ENCODE measurements around the gene SPRN.

SPRN gene

DNA sequence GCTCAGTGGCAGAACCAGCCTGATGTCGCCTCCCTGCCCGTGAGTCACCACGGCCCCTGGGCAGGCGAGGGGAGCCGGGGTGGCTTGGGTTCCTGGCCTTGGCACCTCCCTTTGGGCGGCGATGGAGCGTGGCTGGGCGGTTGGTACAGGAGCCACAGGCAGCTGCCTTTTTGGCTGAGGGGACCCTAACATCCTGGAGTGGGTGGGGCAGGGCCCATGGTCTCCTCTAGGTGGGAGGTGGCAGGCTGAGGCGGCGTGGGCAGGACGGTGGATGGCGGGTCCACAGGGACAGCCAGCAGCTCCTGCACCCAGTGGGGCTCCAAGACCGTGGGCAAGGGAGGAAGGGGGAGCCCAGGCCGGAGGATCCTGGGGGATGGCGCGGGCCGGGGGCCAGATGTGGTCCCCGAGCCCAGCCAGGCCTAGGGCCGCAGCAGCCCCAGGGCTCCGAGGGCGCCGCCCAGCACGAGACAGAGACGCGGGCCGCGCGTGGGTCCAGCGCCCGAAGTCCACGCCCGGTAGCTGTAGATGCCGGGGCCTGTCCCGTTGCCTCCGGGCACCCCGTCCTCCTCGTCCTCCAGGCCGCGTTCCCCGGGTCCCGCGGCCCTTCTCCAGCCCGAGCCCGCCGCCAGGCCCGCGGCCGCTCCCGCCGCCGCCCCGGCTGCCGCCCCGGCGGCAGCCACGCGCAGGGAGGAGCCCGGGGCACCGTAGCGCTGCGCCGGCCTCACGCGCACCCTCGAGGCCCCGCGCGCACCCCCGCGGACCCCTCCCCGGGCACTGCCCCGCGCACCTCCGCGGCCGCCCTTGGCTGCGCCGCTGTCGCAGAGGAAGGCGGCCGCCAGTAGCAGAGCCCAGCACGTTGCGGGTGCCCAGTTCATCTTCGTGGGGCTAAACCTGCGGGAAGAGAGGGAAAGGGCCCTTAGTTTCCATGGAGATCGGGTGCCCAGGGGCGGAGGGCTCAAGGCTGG lies 1.3 kb downstream of the SPRN start:
- H3K4me3 ChIP-seq (ENCODE audit: low read depth, low read length), result no peak overlapping the region
- TF ChIP-seq, protein P1, sequence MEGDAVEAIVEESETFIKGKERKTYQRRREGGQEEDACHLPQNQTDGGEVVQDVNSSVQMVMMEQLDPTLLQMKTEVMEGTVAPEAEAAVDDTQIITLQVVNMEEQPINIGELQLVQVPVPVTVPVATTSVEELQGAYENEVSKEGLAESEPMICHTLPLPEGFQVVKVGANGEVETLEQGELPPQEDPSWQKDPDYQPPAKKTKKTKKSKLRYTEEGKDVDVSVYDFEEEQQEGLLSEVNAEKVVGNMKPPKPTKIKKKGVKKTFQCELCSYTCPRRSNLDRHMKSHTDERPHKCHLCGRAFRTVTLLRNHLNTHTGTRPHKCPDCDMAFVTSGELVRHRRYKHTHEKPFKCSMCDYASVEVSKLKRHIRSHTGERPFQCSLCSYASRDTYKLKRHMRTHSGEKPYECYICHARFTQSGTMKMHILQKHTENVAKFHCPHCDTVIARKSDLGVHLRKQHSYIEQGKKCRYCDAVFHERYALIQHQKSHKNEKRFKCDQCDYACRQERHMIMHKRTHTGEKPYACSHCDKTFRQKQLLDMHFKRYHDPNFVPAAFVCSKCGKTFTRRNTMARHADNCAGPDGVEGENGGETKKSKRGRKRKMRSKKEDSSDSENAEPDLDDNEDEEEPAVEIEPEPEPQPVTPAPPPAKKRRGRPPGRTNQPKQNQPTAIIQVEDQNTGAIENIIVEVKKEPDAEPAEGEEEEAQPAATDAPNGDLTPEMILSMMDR (IDR thresholded peaks at IDR 0.05; ENCODE audit: borderline replicate concordance, insufficient read depth, low read depth, low read length), result no peak

DNA sequence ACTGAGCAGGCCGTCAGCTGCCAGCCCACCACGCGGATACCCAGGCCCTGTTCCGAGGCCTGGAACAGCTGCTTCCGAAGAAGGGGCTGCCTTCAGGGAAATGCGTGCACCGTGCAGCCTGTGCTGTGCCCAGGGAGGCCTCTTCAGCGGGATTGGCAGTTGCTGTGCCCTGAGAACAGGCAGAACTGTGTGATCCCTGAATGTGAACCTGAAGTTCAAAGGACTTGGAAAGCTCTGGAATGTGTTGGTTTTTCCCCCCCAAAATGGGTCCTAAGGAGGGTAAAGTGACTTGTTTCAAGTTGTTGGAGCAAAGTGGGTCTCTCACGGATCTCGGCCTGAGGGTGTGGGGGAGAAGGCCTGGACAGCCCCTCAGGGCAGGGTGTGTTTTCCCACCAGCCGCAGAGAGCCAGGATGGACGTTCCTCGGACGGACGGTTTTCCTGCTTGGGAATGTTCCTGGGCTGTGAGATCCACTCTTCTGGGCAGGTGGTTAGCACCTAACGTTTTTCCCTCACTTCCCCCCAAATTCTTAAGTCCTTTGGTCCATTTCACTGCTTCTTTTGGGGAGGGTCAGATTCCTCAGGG lies 2.1 kb downstream of the SPRN start:
- TF ChIP-seq, protein P1 (IDR thresholded peaks at IDR 0.05; ENCODE audit: borderline replicate concordance, insufficient read depth, low read depth, low read length), result no peak
- no peak overlapping the region for H3K4me3 ChIP-seq (ENCODE audit: low read depth, low read length)

DNA sequence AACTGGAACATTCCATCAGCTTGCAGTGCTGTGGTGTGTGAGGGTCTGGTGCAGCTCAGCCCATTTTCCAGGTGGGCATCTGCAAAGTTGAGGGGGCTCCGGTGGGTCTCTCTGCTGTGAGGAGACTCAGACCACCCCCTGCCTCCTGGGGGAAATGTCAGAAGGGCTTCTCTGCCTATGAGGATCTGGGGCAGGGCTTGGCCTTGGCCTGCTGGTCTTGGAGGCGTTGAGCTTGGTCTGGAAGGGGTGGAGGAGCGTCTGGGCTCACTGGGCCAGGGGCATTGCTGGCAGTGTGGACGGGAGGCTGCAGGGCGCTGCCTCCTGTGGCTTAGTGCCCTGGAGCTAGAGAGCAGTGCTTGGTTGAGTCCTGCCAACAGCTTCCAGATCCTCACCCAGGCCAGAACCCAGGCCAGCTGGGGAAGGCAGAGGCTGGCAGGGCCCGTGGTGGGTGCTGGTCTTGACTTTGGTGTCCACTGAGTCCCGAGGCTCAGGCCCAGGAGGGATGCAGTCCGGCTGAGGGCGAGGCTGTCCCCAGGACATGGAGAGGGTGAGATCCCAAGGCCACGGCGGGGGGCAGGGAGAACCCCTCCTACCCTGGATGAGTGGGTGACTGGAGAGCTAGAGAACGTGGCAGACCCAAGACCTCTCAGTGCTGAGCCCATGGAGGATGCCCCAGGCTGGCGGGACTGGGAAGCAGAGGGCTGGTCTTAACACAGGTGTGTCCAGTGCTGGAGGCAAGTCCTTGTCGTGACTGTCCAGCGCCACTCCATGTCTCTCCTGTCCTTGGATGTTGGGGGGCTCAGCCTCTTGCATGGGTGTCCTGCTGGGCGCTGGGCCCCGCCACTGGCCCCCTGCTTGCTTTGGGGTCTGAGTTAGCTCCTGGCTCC lies 2.8 kb downstream of the SPRN start:
- H3K4me3 ChIP-seq (ENCODE audit: low read depth, low read length), result no peak overlapping the region
- TF ChIP-seq, protein P1 (IDR thresholded peaks at IDR 0.05; ENCODE audit: borderline replicate concordance, insufficient read depth, low read depth, low read length), result no peak

DNA sequence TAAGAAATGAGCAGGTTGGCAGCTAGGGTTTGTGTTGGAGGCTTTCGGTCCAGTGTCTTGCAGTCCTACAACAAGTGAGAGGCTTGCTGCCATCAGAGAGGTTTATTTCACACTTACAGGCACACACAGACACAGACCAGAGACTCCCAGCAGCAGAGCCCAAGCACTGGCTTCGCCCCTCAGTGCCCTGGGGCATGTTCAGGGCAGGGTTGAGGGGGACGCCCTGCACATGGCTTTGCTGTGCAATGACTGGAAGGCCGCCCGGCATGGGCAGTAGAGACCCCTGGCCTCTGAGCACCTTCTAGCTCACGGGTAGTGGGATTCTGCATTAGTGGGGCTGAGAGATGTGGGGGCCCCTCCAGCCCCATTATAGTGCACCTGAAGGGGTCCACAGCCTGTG lies 3.8 kb downstream of the SPRN start:
- TF ChIP-seq, protein P1 (IDR thresholded peaks at IDR 0.05; ENCODE audit: borderline replicate concordance, insufficient read depth, low read depth, low read length), result no peak
- H3K4me3 ChIP-seq (ENCODE audit: low read depth, low read length), result no peak overlapping the region

DNA sequence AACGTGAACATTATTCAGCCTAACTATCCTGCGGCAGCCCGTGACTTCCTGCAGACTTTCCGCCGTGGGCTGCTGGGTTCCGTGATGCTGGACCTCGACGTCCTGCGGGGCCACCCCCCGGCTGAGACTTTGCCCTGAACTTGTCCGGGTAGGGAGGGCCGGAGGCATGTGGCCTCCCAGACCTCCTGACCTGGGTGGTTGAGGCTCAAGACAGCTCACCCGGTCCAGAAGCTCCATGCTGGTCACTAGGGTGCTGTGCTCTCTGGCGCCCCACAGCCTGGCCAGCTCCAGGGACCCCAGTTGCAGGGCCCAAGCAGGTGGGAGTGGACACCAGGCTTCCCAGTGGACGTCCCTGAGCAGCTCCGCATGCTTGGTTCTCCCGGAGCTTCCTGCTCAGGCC lies 4.4 kb downstream of the SPRN start:
- TF ChIP-seq, protein P1 (IDR thresholded peaks at IDR 0.05; ENCODE audit: borderline replicate concordance, insufficient read depth, low read depth, low read length), result no peak
- H3K4me3 ChIP-seq (ENCODE audit: low read depth, low read length), result no peak overlapping the region

DNA sequence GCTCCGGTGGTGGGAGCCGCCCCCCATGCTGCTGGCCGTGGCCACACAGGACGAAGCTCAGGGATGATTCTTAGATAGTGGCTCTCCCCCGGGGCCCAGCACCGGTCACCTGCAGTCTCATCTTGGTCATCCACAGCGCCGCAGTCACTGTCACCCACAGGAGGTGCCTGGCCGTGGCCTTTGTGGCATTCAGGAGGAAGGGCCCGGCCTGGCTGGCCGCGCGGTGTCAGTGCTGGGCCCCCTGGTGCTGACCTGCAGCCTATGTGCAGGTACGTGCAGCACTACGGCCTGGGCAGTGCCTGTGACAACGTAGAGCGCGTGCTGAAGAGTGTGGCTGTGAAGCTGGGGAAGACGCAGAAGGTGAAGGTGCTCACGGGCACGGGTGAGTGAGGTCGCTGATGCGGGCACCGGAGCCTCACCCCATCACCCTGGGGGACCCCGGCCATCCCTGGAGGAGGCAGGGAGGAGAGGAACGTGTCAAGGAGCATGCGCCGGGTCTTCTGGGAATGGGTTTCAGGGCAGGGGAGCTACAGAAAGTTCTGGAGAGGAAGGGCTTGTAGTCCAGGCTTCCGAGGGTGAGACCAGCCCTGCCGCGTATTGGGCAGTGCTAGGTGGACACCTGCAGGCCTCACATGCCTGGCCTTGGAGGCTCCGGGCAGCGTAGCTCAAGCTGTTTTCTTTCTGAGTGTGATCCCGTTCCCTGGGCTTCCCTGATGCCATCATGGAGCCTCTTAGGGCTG lies 5.0 kb downstream of the SPRN start:
- TF ChIP-seq, protein P1 (IDR thresholded peaks at IDR 0.05; ENCODE audit: borderline replicate concordance, insufficient read depth, low read depth, low read length), result no peak

More for the DNA sequence above, 5.0 kb downstream of the SPRN start:
- no peak overlapping the region for H3K4me3 ChIP-seq (ENCODE audit: low read depth, low read length)
